ENCODE measurements around the gene SYP.
"Not testable (repeated sequence)": the region's sequence is repeated elsewhere in the genome, so short reads cannot be mapped to it uniquely, and the experiment has no call there.

SYP gene

GRCh38 chrX:49177873-49178480 is 22.0 kb downstream of the SYP start:
- CTCF ChIA-PET: no interaction called here
- DNase-seq (ENCODE audit: extremely low spot score): no peak
- no peak for TF ChIP-seq ARNT (IDR thresholded peaks at IDR 0.05)
- no peak for TF ChIP-seq HDGF (IDR thresholded peaks at IDR 0.05; ENCODE audit: borderline replicate concordance)
- TF ChIP-seq SUZ12 (IDR thresholded peaks at IDR 0.05): no peak
- no peak for TF ChIP-seq BHLHE40 (IDR thresholded peaks at IDR 0.05; ENCODE audit: borderline replicate concordance)
- TF ChIP-seq FOXK2 (IDR thresholded peaks at IDR 0.05): no peak
- no peak for TF ChIP-seq TARDBP (IDR thresholded peaks at IDR 0.05)
- no peak for TF ChIP-seq NFRKB (IDR thresholded peaks at IDR 0.05)
- TF ChIP-seq FOXA1 (IDR thresholded peaks at IDR 0.05): no peak
- POLR2A ChIA-PET: no interaction called here

GRCh38 chrX:49177338-49177833 is 22.6 kb downstream of the SYP start:
- ChIA-PET POLR2A (no interaction called here), CTCF (no interaction called here)
- no peak for TF ChIP-seq HDGF (IDR thresholded peaks at IDR 0.05; ENCODE audit: borderline replicate concordance)
- no peak for TF ChIP-seq CTBP1 (IDR thresholded peaks at IDR 0.05; ENCODE audit: borderline replicate concordance)
- no peak for TF ChIP-seq PKNOX1 (IDR thresholded peaks at IDR 0.05)
- TF ChIP-seq SUZ12 (IDR thresholded peaks at IDR 0.05): no peak
- no peak for TF ChIP-seq FOXK2 (IDR thresholded peaks at IDR 0.05)
- TF ChIP-seq SP1 (IDR thresholded peaks at IDR 0.05): no peak
- no peak for TF ChIP-seq FOXM1 (IDR thresholded peaks at IDR 0.05; ENCODE audit: borderline replicate concordance)
- TF ChIP-seq ZNF384 (IDR thresholded peaks at IDR 0.05): no peak
- TF ChIP-seq ELF4 (IDR thresholded peaks at IDR 0.05): no peak
- DNase-seq (ENCODE audit: extremely low spot score): no peak

GRCh38 chrX:49176421-49177326 is 23.3 kb downstream of the SYP start:
- TF ChIP-seq CTBP1 (IDR thresholded peaks at IDR 0.05; ENCODE audit: borderline replicate concordance): no peak
- TF ChIP-seq NFRKB (IDR thresholded peaks at IDR 0.05): no peak
- TF ChIP-seq HDGF (IDR thresholded peaks at IDR 0.05; ENCODE audit: borderline replicate concordance): no peak
- TF ChIP-seq TARDBP (IDR thresholded peaks at IDR 0.05): no peak
- TF ChIP-seq SP1 (IDR thresholded peaks at IDR 0.05): no peak
- TF ChIP-seq ARNT (IDR thresholded peaks at IDR 0.05): no peak
- TF ChIP-seq FOXA1 (IDR thresholded peaks at IDR 0.05): no peak
- TF ChIP-seq SUZ12 (IDR thresholded peaks at IDR 0.05): no peak
- no peak for TF ChIP-seq ELF4 (IDR thresholded peaks at IDR 0.05)
- no peak for TF ChIP-seq FOXK2 (IDR thresholded peaks at IDR 0.05)
- POLR2A ChIA-PET: no interaction called here
- DNase-seq (ENCODE audit: extremely low spot score): no peak
- CTCF ChIA-PET: no interaction called here

GRCh38 chrX:49175435-49176274 is 24.3 kb downstream of the SYP start:
- CTCF ChIA-PET: no interaction called here
- TF ChIP-seq PKNOX1 (IDR thresholded peaks at IDR 0.05) (no peak), BHLHE40 (IDR thresholded peaks at IDR 0.05; ENCODE audit: borderline replicate concordance) (no peak), TARDBP (IDR thresholded peaks at IDR 0.05) (no peak), L3MBTL2 (conservative IDR thresholded peaks at IDR 0.05) (no peak), SP1 (IDR thresholded peaks at IDR 0.05) (no peak), CTBP1 (IDR thresholded peaks at IDR 0.05; ENCODE audit: borderline replicate concordance) (no peak), ELF4 (IDR thresholded peaks at IDR 0.05) (no peak), LEF1 (IDR thresholded peaks at IDR 0.05; ENCODE audit: borderline replicate concordance) (no peak), NFRKB (IDR thresholded peaks at IDR 0.05) (no peak), HDGF (IDR thresholded peaks at IDR 0.05; ENCODE audit: borderline replicate concordance) (no peak)
- DNase-seq (ENCODE audit: extremely low spot score): no peak
- POLR2A ChIA-PET: no interaction called here

- no peak for DNase-seq (ENCODE audit: extremely low spot score)
- POLR2A ChIA-PET: no interaction called here
- CTCF ChIA-PET: no interaction called here
- TF ChIP-seq PKNOX1 (IDR thresholded peaks at IDR 0.05) (peak; percentile 86), FOXA1 (IDR thresholded peaks at IDR 0.05) (no peak)
These were observed 25.3 kb downstream of the SYP start for GRCh38 chrX:49174723-49175122.

GRCh38 chrX:49173544-49173943 is 26.4 kb downstream of the SYP start:
- CTCF ChIA-PET; POLR2A ChIA-PET; DNase-seq (ENCODE audit: extremely low spot score): not testable (repeated sequence)

Data from HEK293T (cell line).